Measurements from ENCODE around the gene ZNF423. TPM values are rescaled to one million over a fixed set of nuclear protein-coding genes. Genes with fewer than 3 reads are reported as not detected.

ZNF423 gene
- polyA plus RNA-seq, 4 donors, result 0.54 to 10.3 (median 2.9) TPM; not detected in 1

DNA sequence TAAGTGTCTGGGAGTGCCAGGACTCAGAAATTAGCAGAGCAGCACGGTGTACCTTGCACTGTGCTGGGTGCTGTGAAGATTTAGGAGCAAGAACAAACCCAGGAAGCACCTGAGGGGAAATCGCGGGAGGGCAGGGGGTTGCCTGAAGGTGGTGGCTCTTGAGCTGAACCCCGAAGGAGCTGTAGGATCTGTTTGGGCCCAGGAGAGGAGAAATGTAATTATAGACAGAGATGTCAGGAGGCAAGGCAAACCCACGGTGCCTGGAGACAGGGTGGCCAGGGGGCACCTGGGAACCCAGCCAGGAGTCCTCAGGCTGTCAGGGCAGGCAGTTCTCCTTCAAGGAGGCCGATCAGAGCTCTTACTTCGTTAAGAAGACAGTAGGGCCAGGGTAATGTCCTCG is 373.2 kb downstream of the ZNF423 start:
- no peak overlapping the region for H3K4me3 ChIP-seq (ENCODE audit: low read depth in 1 of 3, low read length in 3 of 3)
- 53 to 70% (median 55%) methylated on average over 8 of the region's 8 CpGs for WGBS, 3 donors
- no peaks in the 10 kb centered on the region for H3K36me3 ChIP-seq (ENCODE audit: control insufficient read depth in 3 of 3, insufficient read depth in 2 of 3, low read depth in 1 of 3, low read length in 3 of 3)
- no peaks in the 10 kb centered on the region for H3K9me3 ChIP-seq (ENCODE audit: control insufficient read depth in 2 of 2, insufficient read depth in 1 of 2, low read depth in 1 of 2, low read length in 1 of 2)
- DNase-seq, result no peak
- H3K4me1 ChIP-seq (ENCODE audit: control insufficient read depth in 3 of 3, insufficient read depth in 2 of 3, low read depth in 1 of 3, low read length in 2 of 3), result peaks cover 0 to 7% (median 4%) of the 10 kb centered on the region in 3 donors
- H3K27ac ChIP-seq (ENCODE audit: low read depth in 1 of 3, low read length in 2 of 3), result no peak overlapping the region
- H3K27me3 ChIP-seq (ENCODE audit: control insufficient read depth in 3 of 3, insufficient read depth in 3 of 3, low read length in 3 of 3), result peaks cover 0 to 5% (median 2%) of the 10 kb centered on the region in 3 donors
- FAIRE-seq, result no peak

DNA sequence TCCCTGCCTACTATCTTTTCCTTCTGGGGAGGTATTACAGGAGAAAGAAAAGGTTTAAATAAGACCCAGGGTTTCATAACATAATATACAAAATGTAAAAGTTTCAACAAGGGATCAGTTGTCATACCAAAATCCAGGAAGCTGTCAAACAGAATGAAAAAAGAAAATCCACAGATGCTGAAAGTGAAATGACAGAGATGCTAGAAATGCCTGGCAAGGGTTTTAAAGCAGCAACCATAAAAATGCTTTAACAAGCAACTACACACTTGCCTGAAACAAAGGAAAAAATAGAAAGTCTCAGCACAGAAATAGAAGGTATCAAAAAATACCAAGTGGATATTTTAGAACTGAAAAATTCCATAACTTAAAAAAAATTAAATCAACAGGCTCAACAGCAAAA is 377.3 kb downstream of the ZNF423 start:
- no peaks in the 10 kb centered on the region for H3K9me3 ChIP-seq (ENCODE audit: control insufficient read depth in 2 of 2, insufficient read depth in 1 of 2, low read depth in 1 of 2, low read length in 1 of 2)
- H3K4me1 ChIP-seq (ENCODE audit: control insufficient read depth in 3 of 3, insufficient read depth in 2 of 3, low read depth in 1 of 3, low read length in 2 of 3), result peaks cover 0 to 2% (median 0%) of the 10 kb centered on the region in 3 donors
- H3K27me3 ChIP-seq (ENCODE audit: control insufficient read depth in 3 of 3, insufficient read depth in 3 of 3, low read length in 3 of 3), result peaks cover 0 to 5% (median 2%) of the 10 kb centered on the region in 3 donors
- no peak overlapping the region for H3K4me3 ChIP-seq (ENCODE audit: low read depth in 1 of 3, low read length in 3 of 3)
- H3K36me3 ChIP-seq (ENCODE audit: control insufficient read depth in 3 of 3, insufficient read depth in 2 of 3, low read depth in 1 of 3, low read length in 3 of 3), result no peaks in the 10 kb centered on the region
- no peak overlapping the region for H3K27ac ChIP-seq (ENCODE audit: low read depth in 1 of 3, low read length in 2 of 3)
- FAIRE-seq (no peak), DNase-seq (no peak)

DNA sequence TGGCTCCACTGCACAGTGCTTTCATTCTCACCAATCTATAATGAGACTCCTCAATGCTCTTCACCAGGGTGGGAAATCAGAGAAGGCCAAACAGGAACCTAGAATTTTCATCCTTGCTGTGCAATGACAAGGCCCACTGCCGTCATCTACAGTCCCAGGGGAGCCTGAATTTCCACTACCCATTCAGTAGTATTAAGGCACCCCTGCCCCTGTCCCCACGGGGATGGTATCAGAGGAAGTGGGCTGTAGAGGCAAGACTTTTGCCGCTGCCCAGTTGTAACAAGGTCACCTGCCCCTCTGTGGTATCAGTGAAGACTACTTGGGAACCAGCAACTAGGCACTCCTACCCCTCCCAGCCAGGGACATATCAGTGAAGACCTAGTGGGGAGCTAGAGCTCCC is 377.8 kb downstream of the ZNF423 start:
- no peaks in the 10 kb centered on the region for H3K4me1 ChIP-seq (ENCODE audit: control insufficient read depth in 3 of 3, insufficient read depth in 2 of 3, low read depth in 1 of 3, low read length in 2 of 3)
- no peak overlapping the region for H3K27ac ChIP-seq (ENCODE audit: low read depth in 1 of 3, low read length in 2 of 3)
- DNase-seq (no peak), FAIRE-seq (no peak)
- 75 to 82% (median 78%) methylated on average over 3 of the region's 3 CpGs for WGBS, 3 donors
- H3K9me3 ChIP-seq (ENCODE audit: control insufficient read depth in 2 of 2, insufficient read depth in 1 of 2, low read depth in 1 of 2, low read length in 1 of 2), result no peaks in the 10 kb centered on the region
- H3K36me3 ChIP-seq (ENCODE audit: control insufficient read depth in 3 of 3, insufficient read depth in 2 of 3, low read depth in 1 of 3, low read length in 3 of 3), result no peaks in the 10 kb centered on the region
- peaks cover 0 to 5% (median 2%) of the 10 kb centered on the region in 3 donors for H3K27me3 ChIP-seq (ENCODE audit: control insufficient read depth in 3 of 3, insufficient read depth in 3 of 3, low read length in 3 of 3)
- H3K4me3 ChIP-seq (ENCODE audit: low read depth in 1 of 3, low read length in 3 of 3), result no peak overlapping the region

DNA sequence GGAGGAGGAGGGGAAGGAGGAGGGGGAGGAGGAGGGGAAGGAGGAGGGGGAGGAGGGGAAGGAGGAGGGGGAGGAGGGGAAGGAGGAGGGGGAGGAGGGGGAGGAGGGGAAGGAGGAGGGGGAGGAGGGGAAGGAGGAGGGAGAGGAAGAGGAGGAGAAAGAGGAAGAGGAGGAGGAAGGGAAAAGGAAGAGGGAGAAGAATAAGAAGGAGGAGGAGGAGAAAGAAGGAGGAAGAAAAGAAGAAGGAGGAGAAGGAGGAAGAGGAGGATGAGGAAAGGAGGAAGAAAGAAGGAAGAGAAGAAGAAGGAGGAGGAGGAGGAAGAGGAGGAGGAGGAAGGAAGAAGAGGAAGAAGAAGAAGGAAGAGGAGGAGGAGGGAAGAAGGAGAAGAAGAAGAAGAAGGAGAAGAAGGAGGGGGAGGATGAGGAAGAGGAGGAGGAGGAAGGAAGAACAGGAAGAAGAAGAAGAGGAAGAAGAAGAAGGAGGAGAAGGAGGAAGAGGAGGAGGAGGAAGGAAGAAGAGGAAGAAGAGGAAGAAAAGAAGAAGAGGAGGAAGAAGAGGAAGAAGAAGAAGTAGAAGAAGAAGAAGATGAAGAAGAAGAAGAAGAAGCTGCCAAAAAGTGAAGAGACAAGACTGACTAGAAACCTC is 378.5 kb downstream of the ZNF423 start:
- Histone ChIP-seq H3K27ac (ENCODE audit: low read depth in 1 of 3, low read length in 2 of 3) (no peak overlapping the region), H3K36me3 (ENCODE audit: control insufficient read depth in 3 of 3, insufficient read depth in 2 of 3, low read depth in 1 of 3, low read length in 3 of 3) (no peaks in the 10 kb centered on the region), H3K9me3 (ENCODE audit: control insufficient read depth in 2 of 2, insufficient read depth in 1 of 2, low read depth in 1 of 2, low read length in 1 of 2) (no peaks in the 10 kb centered on the region), H3K4me1 (ENCODE audit: control insufficient read depth in 3 of 3, insufficient read depth in 2 of 3, low read depth in 1 of 3, low read length in 2 of 3) (no peaks in the 10 kb centered on the region), H3K27me3 (ENCODE audit: control insufficient read depth in 3 of 3, insufficient read depth in 3 of 3, low read length in 3 of 3) (peaks cover 0 to 5% (median 2%) of the 10 kb centered on the region in 3 donors), H3K4me3 (ENCODE audit: low read depth in 1 of 3, low read length in 3 of 3) (no peak overlapping the region)
- DNase-seq (no peak), FAIRE-seq (no peak)

DNA sequence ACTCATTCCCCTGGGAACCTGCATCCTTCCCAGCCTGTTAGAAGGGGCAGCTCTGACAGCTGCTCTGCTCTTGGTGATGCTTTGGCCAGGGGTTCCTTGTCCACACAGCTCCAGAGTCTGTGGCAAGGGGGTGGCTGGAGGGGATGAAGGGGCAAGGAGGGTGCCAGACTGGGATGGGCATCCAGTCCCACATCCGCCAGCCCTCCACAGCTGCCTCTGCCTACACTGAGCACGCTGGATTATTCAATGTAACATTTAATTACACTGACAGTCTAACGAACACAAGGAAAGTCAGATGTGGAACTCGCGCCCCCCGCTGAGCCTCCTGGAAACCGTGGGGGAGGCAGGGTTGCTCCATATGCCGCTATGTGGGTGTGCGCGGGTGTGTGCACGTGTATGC is 381.2 kb downstream of the ZNF423 start:
- 78 to 83% (median 79%) methylated on average over 11 of the region's 11 CpGs for WGBS, 3 donors
- Histone ChIP-seq H3K36me3 (ENCODE audit: control insufficient read depth in 3 of 3, insufficient read depth in 2 of 3, low read depth in 1 of 3, low read length in 3 of 3) (no peaks in the 10 kb centered on the region), H3K27me3 (ENCODE audit: control insufficient read depth in 3 of 3, insufficient read depth in 3 of 3, low read length in 3 of 3) (peaks cover 0 to 5% (median 2%) of the 10 kb centered on the region in 3 donors), H3K4me3 (ENCODE audit: low read depth in 1 of 3, low read length in 3 of 3) (no peak overlapping the region), H3K27ac (ENCODE audit: low read depth in 1 of 3, low read length in 2 of 3) (no peak overlapping the region), H3K4me1 (ENCODE audit: control insufficient read depth in 3 of 3, insufficient read depth in 2 of 3, low read depth in 1 of 3, low read length in 2 of 3) (no peaks in the 10 kb centered on the region), H3K9me3 (ENCODE audit: control insufficient read depth in 2 of 2, insufficient read depth in 1 of 2, low read depth in 1 of 2, low read length in 1 of 2) (no peaks in the 10 kb centered on the region)
- FAIRE-seq, result no peak
- no peak for DNase-seq

DNA sequence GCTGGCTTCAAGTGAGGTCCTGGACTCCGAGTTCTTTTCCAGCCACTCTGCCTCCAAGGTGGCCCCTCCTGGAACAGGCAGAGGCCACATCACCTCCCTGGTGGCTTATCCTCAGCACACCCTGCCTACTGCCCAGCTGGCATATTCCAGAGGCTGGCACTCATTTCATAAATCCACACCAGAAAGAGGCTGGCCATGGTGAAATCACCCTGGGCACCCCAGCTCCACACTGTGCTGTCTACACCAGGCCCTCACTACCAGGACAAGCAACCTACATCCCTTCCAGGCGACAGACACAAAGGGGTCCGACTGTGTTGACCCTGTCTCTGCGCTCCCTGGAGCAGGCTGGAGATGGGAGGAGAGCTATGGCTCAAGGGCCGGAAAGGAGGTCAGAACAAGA is 382.1 kb downstream of the ZNF423 start:
- Histone ChIP-seq H3K9me3 (ENCODE audit: control insufficient read depth in 2 of 2, insufficient read depth in 1 of 2, low read depth in 1 of 2, low read length in 1 of 2) (no peaks in the 10 kb centered on the region), H3K36me3 (ENCODE audit: control insufficient read depth in 3 of 3, insufficient read depth in 2 of 3, low read depth in 1 of 3, low read length in 3 of 3) (no peaks in the 10 kb centered on the region), H3K27me3 (ENCODE audit: control insufficient read depth in 3 of 3, insufficient read depth in 3 of 3, low read length in 3 of 3) (peaks cover 0 to 5% (median 2%) of the 10 kb centered on the region in 3 donors), H3K27ac (ENCODE audit: low read depth in 1 of 3, low read length in 2 of 3) (no peak overlapping the region), H3K4me3 (ENCODE audit: low read depth in 1 of 3, low read length in 3 of 3) (no peak overlapping the region), H3K4me1 (ENCODE audit: control insufficient read depth in 3 of 3, insufficient read depth in 2 of 3, low read depth in 1 of 3, low read length in 2 of 3) (no peaks in the 10 kb centered on the region)
- DNase-seq (no peak), FAIRE-seq (no peak)
- 75 to 90% (median 80%) methylated on average over 5 of the region's 5 CpGs for WGBS, 3 donors

DNA sequence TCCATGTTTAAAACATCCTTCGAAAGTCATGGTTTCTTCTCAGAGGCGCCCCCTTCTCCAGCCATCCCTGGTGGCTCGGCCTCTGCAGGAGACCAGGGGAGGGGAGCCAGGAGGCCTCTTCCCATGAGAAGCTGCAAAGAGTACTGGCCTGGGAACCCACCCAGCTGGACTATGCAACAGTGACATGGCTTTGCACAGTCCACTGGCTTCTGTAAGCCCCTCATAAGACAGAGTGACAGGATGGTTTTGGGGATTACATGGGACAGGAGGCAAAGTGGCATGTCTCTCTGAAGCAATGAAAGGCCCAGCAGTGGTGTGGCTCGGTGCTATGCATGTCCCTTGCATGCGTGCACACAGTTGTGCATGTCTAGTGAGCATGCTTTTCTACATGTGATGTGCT is 382.8 kb downstream of the ZNF423 start:
- DNase-seq, result no peak
- no peaks in the 10 kb centered on the region for H3K36me3 ChIP-seq (ENCODE audit: control insufficient read depth in 3 of 3, insufficient read depth in 2 of 3, low read depth in 1 of 3, low read length in 3 of 3)
- H3K27me3 ChIP-seq (ENCODE audit: control insufficient read depth in 3 of 3, insufficient read depth in 3 of 3, low read length in 3 of 3), result peaks cover 0 to 3% (median 0%) of the 10 kb centered on the region in 3 donors
- H3K9me3 ChIP-seq (ENCODE audit: control insufficient read depth in 2 of 2, insufficient read depth in 1 of 2, low read depth in 1 of 2, low read length in 1 of 2), result no peaks in the 10 kb centered on the region
- no peak overlapping the region for H3K27ac ChIP-seq (ENCODE audit: low read depth in 1 of 3, low read length in 2 of 3)
- H3K4me3 ChIP-seq (ENCODE audit: low read depth in 1 of 3, low read length in 3 of 3), result no peak overlapping the region
- H3K4me1 ChIP-seq (ENCODE audit: control insufficient read depth in 3 of 3, insufficient read depth in 2 of 3, low read depth in 1 of 3, low read length in 2 of 3), result no peaks in the 10 kb centered on the region
- 68 to 92% (median 92%) methylated on average over 5 of the region's 5 CpGs for WGBS, 3 donors
- FAIRE-seq, result no peak

DNA sequence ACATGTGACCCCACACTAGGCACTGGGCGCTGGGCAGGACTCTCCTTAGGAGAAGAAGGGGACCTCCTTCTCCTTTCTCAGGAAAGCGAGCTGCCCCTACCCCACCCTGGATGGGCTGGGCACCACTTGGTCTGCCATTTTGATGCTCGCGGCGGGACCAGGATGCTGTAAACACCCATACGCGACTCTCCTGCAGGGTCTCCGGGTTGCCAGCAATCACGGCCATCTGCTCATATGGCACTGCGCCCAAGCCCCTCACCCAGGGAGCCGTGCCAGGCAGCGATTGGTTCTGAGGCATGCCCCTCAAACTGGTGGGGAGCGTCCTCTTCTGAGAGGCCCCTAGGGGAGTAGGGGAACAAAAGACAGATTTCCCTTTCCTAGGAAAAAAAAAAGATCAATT is 383.3 kb downstream of the ZNF423 start:
- H3K36me3 ChIP-seq (ENCODE audit: control insufficient read depth in 3 of 3, insufficient read depth in 2 of 3, low read depth in 1 of 3, low read length in 3 of 3), result no peaks in the 10 kb centered on the region
- H3K4me1 ChIP-seq (ENCODE audit: control insufficient read depth in 3 of 3, insufficient read depth in 2 of 3, low read depth in 1 of 3, low read length in 2 of 3), result no peaks in the 10 kb centered on the region
- H3K4me3 ChIP-seq (ENCODE audit: low read depth in 1 of 3, low read length in 3 of 3), result no peak overlapping the region
- 80 to 90% (median 83%) methylated on average over 13 of the region's 13 CpGs for WGBS, 3 donors
- H3K27ac ChIP-seq (ENCODE audit: low read depth in 1 of 3, low read length in 2 of 3), result no peak overlapping the region
- FAIRE-seq (no peak), DNase-seq (no peak)
- no peaks in the 10 kb centered on the region for H3K27me3 ChIP-seq (ENCODE audit: control insufficient read depth in 3 of 3, insufficient read depth in 3 of 3, low read length in 3 of 3)
- no peaks in the 10 kb centered on the region for H3K9me3 ChIP-seq (ENCODE audit: control insufficient read depth in 2 of 2, insufficient read depth in 1 of 2, low read depth in 1 of 2, low read length in 1 of 2)

Data from small intestine (tissue), 7 donors.